ENCODE measurements around the gene SETD6. TPM values are rescaled to one million over a fixed set of nuclear protein-coding genes. Genes with fewer than 3 reads are reported as not detected.

Gene SETD6
- total RNA-seq, 3 donors from 2014 or later, result 12.8 to 17.5 (median 14.2) TPM

GRCh38 chr16:58499615-58500351 lies 15.5 kb upstream of the SETD6 start, which contains the start of gene NDRG4:
Gene NDRG4 (plus strand): TSS chr16:58500143. CDS start chr16:58500249, 106 bp downstream.
- ATAC-seq (peak; percentile 66), DNase-seq (peak in 2 of 3 donors; percentile 38 to 57)
- no peaks in the 10 kb centered on the region for H3K36me3 ChIP-seq (ENCODE audit: low read depth)
- no peak within 1 kb of the TSS for H3K4me3 ChIP-seq
- peaks cover 13% of the 10 kb centered on the region for H3K4me1 ChIP-seq (ENCODE audit: low read depth)
- no peaks in the 10 kb centered on the region for H3K9me3 ChIP-seq
- no peak for TF ChIP-seq CTCF (IDR thresholded peaks at IDR 0.05)
- intact Hi-C loops (cut with DNase I, micrococcal nuclease), result no loop called here

DNA sequence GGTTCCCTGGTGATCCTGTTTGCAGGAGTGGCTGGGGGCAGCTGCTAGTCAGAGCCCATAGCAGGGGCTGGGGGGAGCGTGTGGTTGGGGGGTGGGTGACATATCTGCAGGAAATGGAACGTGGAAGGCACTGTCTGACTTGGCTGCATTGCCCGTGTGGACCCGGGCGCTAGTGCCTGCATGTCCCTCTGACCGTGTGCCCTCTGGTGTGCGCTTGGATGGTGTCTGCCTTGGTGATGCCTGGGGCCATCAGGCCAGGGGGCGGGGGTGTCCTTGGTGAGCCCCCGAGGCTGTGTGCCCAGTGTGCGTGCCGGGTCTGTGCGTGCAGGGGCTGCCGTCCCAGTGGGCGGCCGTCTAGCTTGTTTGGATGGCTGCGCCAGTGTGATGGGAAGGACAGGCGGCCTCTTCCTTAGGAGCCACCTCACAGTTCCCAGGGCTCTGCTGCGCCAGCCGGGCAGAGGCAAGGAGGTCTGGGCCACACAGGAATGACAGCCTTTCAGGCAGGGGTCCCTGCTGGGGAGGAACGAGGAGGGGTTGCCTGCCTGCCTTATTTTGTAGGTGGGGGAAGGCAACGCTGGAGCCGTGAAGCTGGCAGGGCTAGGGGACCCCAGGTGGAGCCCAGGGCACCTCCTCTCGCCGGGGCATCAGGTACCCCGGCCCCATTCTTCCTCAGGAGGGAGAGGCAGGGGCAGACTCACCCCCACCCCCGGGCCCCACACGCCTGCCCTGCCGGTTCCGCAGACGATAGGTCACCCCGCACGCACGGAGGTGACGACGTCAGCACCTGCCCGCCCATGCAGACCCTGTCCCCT lies 14.7 kb upstream of the SETD6 start:
- H3K4me1 ChIP-seq (ENCODE audit: low read depth), result peaks cover 13% of the 10 kb centered on the region
- TF ChIP-seq CTCF (IDR thresholded peaks at IDR 0.05), result no peak
- H3K9me3 ChIP-seq, result no peaks in the 10 kb centered on the region
- intact Hi-C loops (cut with DNase I, micrococcal nuclease), result no loop called here
- H3K36me3 ChIP-seq (ENCODE audit: low read depth), result no peaks in the 10 kb centered on the region
- ATAC-seq, result peak; percentile 12
- DNase-seq, result no peak
- no peak overlapping the region for H3K4me3 ChIP-seq

- H3K4me1 ChIP-seq (ENCODE audit: low read depth), result peaks cover 13% of the 10 kb centered on the region
- ATAC-seq, result peak; percentile 50
- TF ChIP-seq CTCF (IDR thresholded peaks at IDR 0.05), result no peak
- H3K4me3 ChIP-seq, result no peak overlapping the region
- DNase-seq, result peak in 1 of 3 donors; percentile 31
- intact Hi-C loops (cut with DNase I, micrococcal nuclease), result no loop called here
- H3K36me3 ChIP-seq (ENCODE audit: low read depth), result no peaks in the 10 kb centered on the region
- H3K9me3 ChIP-seq, result no peaks in the 10 kb centered on the region
These were observed 13.8 kb upstream of the SETD6 start for GRCh38 chr16:58501242-58502131.

- Histone ChIP-seq H3K9me3 (no peaks in the 10 kb centered on the region), H3K4me3 (no peak overlapping the region), H3K4me1 (ENCODE audit: low read depth) (peaks cover 13% of the 10 kb centered on the region), H3K36me3 (ENCODE audit: low read depth) (no peaks in the 10 kb centered on the region)
- TF ChIP-seq CTCF (IDR thresholded peaks at IDR 0.05), result no peak
- no peak for DNase-seq
- intact Hi-C loops (cut with DNase I, micrococcal nuclease), result no loop called here
- no peak for ATAC-seq
These were observed 12.9 kb upstream of the SETD6 start for GRCh38 chr16:58502217-58502921.

Data from mucosa of descending colon (tissue), 3 donors.